Measurements from ENCODE around the gene PSMG4.

PSMG4 gene

DNA sequence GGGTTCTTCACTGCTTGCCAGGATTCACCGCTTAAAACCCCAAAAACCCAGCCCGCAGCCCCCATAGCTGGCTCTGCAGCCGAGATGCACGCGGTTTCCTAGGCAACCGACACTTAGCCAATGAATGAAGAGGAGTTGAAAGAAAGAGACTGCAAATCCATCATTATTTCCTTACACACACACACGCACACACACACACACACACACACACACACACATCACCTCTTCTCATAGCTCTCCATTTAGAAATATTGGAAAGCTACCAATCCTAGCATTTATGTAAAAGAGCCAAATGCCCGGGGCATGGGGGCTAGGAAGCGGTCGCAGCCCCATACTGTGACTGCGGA, 27.9 kb upstream of the PSMG4 start:
- H3K36me3 ChIP-seq (ENCODE audit: control insufficient read depth in 2 of 2, insufficient read depth in 2 of 2, low read length in 2 of 2): no peaks in the 10 kb centered on the region
- peak overlapping the region in 1 of 2 donors; percentile 48 for H3K27ac ChIP-seq (ENCODE audit: low read depth in 2 of 2, low read length in 2 of 2)
- H3K9me3 ChIP-seq (ENCODE audit: control insufficient read depth in 2 of 2, low read length in 2 of 2): no peaks in the 10 kb centered on the region
- peaks cover 32 to 33% of the 10 kb centered on the region in 2 donors for H3K4me1 ChIP-seq (ENCODE audit: control insufficient read depth in 2 of 2, insufficient read depth in 2 of 2, low read length in 2 of 2)
- peak overlapping the region in 1 of 2 donors; percentile 50 for H3K9ac ChIP-seq (ENCODE audit: low read depth in 1 of 2, low read length in 2 of 2)
- peak overlapping the region; percentile 59 to 79 for H3K4me3 ChIP-seq (ENCODE audit: low read length in 2 of 2)
- H3K27me3 ChIP-seq (ENCODE audit: control insufficient read depth in 2 of 2, insufficient read depth in 2 of 2, low read length in 2 of 2): peaks cover 68 to 76% of the 10 kb centered on the region in 2 donors

DNA sequence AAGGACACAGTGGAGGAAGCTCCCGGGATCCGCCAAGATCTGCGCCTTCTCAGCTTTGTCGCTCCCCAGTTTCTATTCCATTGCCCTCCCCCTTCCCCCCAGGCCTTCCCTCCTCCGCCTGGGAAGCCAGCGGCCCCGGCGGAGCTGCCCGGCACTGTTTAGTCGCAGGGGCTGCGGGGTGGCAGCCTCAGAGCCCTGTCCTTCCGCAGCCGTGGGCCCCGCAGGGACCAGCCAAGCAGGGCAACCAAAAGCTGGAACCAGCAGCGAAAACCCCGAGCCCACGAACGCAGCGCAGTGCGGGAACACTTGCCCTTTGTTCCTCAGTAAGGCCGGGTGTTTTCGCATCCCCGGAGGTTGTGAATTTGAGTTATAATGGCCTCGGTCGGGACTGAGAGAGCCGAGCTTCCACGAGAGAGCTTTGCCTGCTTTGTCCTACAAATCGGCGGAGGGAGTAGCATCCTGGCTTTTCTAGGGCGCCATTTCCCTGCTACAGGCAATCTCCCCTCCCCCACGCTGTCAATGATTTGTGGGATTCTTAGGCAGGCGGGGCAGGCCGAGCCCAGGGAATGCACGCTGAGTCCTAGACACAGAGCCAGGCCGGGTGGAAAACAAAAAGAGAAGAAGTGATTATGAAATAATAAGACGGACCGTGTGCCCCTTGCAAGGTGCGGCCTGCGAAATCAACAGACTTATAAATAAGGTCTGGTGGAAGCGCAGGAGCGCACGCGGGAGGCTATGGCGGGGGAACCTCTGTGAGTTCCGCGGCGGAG, 27.3 kb upstream of the PSMG4 start:
- Histone ChIP-seq H3K4me1 (ENCODE audit: control insufficient read depth in 2 of 2, insufficient read depth in 2 of 2, low read length in 2 of 2) (peaks cover 32 to 33% of the 10 kb centered on the region in 2 donors), H3K27me3 (ENCODE audit: control insufficient read depth in 2 of 2, insufficient read depth in 2 of 2, low read length in 2 of 2) (peaks cover 63 to 75% of the 10 kb centered on the region in 2 donors), H3K27ac (ENCODE audit: low read depth in 2 of 2, low read length in 2 of 2) (peak overlapping the region; percentile 39 to 48), H3K36me3 (ENCODE audit: control insufficient read depth in 2 of 2, insufficient read depth in 2 of 2, low read length in 2 of 2) (no peaks in the 10 kb centered on the region), H3K9ac (ENCODE audit: low read depth in 1 of 2, low read length in 2 of 2) (peak overlapping the region; percentile 41 to 50), H3K9me3 (ENCODE audit: control insufficient read depth in 2 of 2, low read length in 2 of 2) (no peaks in the 10 kb centered on the region), H3K4me3 (ENCODE audit: low read length in 2 of 2) (peak overlapping the region; percentile 59 to 79)

DNA sequence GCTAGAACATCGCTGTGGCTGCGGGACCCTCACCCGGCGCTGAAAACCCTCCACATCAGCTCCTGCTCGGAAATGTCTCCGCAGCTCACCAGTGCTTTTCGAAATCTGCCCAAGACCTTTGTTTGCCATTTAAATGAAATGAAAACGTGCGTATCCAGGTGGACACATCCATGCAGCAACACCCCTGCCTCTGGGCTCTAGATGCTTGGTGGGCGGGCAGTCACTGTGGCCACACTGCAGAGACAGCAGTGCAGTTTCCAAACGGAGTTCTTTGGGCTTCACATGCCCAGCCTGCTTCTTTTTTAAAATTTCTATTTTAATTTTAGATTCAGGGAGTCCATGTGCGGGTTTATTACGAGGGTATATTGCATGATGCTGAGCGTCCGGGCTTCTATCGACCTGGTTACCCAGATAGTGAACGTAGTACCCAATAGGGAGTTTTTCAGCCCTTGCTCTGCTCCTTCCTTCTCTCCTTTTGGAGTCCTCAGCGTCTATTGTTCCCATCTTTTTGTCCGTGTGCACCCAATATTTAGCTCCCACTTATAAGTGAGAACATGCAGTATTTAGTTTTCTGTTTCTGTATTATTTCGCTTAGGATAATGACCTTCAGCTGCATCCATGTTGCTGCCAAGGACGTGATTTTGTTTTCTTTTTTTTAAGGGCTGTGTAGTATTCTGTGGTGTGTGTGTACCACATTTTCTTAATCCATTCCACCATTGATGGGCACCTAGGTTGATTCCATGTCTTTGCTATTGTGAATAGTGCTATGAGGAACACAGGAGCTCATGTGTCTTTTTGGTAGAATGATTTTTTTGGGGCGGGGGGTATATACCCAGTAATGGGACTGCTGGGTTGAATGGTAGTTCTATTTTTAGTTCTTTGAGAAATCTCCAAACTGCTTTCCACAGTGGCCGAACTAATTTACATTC, 26.5 kb upstream of the PSMG4 start:
- no peak overlapping the region for H3K27ac ChIP-seq (ENCODE audit: low read depth in 2 of 2, low read length in 2 of 2)

DNA sequence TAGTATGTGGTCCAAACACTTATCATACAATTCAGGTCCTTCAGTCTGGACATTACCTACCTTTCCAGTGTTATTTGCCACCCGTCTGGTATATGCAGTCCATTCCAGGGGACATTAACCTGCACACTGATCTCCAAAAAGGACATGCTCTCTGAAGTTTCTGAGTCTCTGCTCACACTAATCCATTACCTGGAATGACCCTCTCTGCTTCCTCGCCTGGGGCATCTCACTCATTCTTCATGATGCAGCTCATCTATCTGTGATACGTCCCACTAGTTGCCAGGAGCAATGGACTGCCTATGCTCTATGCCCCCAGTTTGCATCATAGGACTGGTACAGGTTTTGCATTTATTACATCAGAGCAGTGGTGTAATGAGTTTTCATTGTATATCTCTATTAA, 25.4 kb upstream of the PSMG4 start:
- Histone ChIP-seq H3K27ac (ENCODE audit: low read depth in 2 of 2, low read length in 2 of 2) (no peak overlapping the region), H3K27me3 (ENCODE audit: control insufficient read depth in 2 of 2, insufficient read depth in 2 of 2, low read length in 2 of 2) (peaks cover 47 to 59% of the 10 kb centered on the region in 2 donors)

More for the DNA sequence above, 26.5 kb upstream of the PSMG4 start:
- Histone ChIP-seq H3K9me3 (ENCODE audit: control insufficient read depth in 2 of 2, low read length in 2 of 2) (no peaks in the 10 kb centered on the region), H3K27me3 (ENCODE audit: control insufficient read depth in 2 of 2, insufficient read depth in 2 of 2, low read length in 2 of 2) (peaks cover 54 to 67% of the 10 kb centered on the region in 2 donors), H3K4me1 (ENCODE audit: control insufficient read depth in 2 of 2, insufficient read depth in 2 of 2, low read length in 2 of 2) (peaks cover 26% of the 10 kb centered on the region in 2 donors), H3K4me3 (ENCODE audit: low read length in 2 of 2) (peak overlapping the region; percentile 59 to 79), H3K9ac (ENCODE audit: low read depth in 1 of 2, low read length in 2 of 2) (peak overlapping the region in 1 of 2 donors; percentile 50), H3K36me3 (ENCODE audit: control insufficient read depth in 2 of 2, insufficient read depth in 2 of 2, low read length in 2 of 2) (no peaks in the 10 kb centered on the region)

DNA sequence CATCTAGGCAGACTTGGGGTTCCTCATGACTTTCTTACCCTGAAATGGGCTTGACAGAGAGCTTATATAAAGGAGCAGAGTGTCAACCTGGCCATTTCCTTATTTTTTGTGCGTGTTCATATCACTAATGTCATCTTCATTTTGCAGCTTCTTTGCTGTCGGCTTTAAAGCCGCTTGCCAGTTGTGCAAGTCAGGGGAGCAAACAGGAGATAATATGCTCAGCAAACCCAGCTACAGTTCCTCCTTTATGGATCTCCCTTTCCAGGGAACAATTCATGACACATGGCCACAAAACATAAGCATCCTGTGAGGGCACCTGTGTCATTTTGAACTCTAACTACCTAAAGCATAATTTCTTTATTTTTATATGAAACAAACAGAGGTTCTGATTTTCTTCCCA, 24.8 kb upstream of the PSMG4 start:
- H3K27me3 ChIP-seq (ENCODE audit: control insufficient read depth in 2 of 2, insufficient read depth in 2 of 2, low read length in 2 of 2): peaks cover 43 to 55% of the 10 kb centered on the region in 2 donors
- no peaks in the 10 kb centered on the region for H3K9me3 ChIP-seq (ENCODE audit: control insufficient read depth in 2 of 2, low read length in 2 of 2)
- H3K4me1 ChIP-seq (ENCODE audit: control insufficient read depth in 2 of 2, insufficient read depth in 2 of 2, low read length in 2 of 2): peaks cover 15 to 17% of the 10 kb centered on the region in 2 donors
- no peak overlapping the region for H3K4me3 ChIP-seq (ENCODE audit: low read length in 2 of 2)
- no peaks in the 10 kb centered on the region for H3K36me3 ChIP-seq (ENCODE audit: control insufficient read depth in 2 of 2, insufficient read depth in 2 of 2, low read length in 2 of 2)
- no peak overlapping the region for H3K27ac ChIP-seq (ENCODE audit: low read depth in 2 of 2, low read length in 2 of 2)
- no peak overlapping the region for H3K9ac ChIP-seq (ENCODE audit: low read depth in 1 of 2, low read length in 2 of 2)

More for the DNA sequence above, 25.4 kb upstream of the PSMG4 start:
- no peak overlapping the region for H3K4me3 ChIP-seq (ENCODE audit: low read length in 2 of 2)
- no peaks in the 10 kb centered on the region for H3K9me3 ChIP-seq (ENCODE audit: control insufficient read depth in 2 of 2, low read length in 2 of 2)
- no peak overlapping the region for H3K9ac ChIP-seq (ENCODE audit: low read depth in 1 of 2, low read length in 2 of 2)
- H3K36me3 ChIP-seq (ENCODE audit: control insufficient read depth in 2 of 2, insufficient read depth in 2 of 2, low read length in 2 of 2): no peaks in the 10 kb centered on the region
- peaks cover 18 to 21% of the 10 kb centered on the region in 2 donors for H3K4me1 ChIP-seq (ENCODE audit: control insufficient read depth in 2 of 2, insufficient read depth in 2 of 2, low read length in 2 of 2)

DNA sequence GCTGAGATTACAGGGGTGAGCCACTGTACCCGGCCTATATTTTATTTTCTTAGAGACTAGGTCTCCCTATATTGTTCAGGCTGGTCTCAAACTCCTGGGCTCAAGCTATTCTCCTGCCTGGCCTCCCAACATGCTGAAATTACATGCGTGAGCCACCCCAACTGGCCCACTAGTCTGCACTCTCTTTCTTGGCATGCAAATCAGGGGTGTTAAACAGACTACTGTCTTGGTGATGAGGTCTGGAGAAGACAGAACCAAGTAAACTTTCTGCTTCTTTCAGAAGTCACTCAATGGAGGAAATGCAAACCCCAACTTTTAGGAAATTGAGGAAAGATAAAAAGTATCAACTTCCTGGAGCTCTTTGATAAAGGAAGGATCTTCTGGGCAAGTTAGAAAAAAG, 23.3 kb upstream of the PSMG4 start:
- Histone ChIP-seq H3K27me3 (ENCODE audit: control insufficient read depth in 2 of 2, insufficient read depth in 2 of 2, low read length in 2 of 2) (peaks cover 35 to 39% of the 10 kb centered on the region in 2 donors), H3K36me3 (ENCODE audit: control insufficient read depth in 2 of 2, insufficient read depth in 2 of 2, low read length in 2 of 2) (no peaks in the 10 kb centered on the region)

DNA sequence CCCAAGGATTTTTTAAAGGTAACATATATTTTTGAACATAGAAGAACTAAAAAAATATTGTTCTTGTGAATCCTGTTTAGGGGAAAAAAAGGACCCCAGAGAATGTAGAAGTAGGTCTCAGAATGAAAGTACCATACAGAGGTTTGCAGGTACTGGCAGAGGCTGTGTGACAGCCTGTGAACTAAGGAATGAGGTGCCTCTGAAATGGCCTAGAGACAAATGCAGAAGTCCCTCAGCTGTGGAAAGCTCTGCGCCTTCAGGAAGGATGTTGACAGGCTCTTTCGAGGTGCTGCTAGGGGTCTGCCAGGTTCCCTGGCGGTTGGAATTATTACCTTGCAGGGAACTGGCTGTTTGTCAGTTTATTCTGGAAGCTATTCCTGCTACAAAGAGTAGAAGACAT, 22.7 kb upstream of the PSMG4 start:
- Histone ChIP-seq H3K9ac (ENCODE audit: low read depth in 1 of 2, low read length in 2 of 2) (no peak overlapping the region), H3K4me1 (ENCODE audit: control insufficient read depth in 2 of 2, insufficient read depth in 2 of 2, low read length in 2 of 2) (peaks cover 8 to 11% of the 10 kb centered on the region in 2 donors), H3K4me3 (ENCODE audit: low read length in 2 of 2) (no peak overlapping the region), H3K9me3 (ENCODE audit: control insufficient read depth in 2 of 2, low read length in 2 of 2) (no peaks in the 10 kb centered on the region), H3K27me3 (ENCODE audit: control insufficient read depth in 2 of 2, insufficient read depth in 2 of 2, low read length in 2 of 2) (peaks cover 30 to 34% of the 10 kb centered on the region in 2 donors), H3K27ac (ENCODE audit: low read depth in 2 of 2, low read length in 2 of 2) (no peak overlapping the region), H3K36me3 (ENCODE audit: control insufficient read depth in 2 of 2, insufficient read depth in 2 of 2, low read length in 2 of 2) (no peaks in the 10 kb centered on the region)

More for the DNA sequence above, 23.3 kb upstream of the PSMG4 start:
- Histone ChIP-seq H3K9ac (ENCODE audit: low read depth in 1 of 2, low read length in 2 of 2) (no peak overlapping the region), H3K4me1 (ENCODE audit: control insufficient read depth in 2 of 2, insufficient read depth in 2 of 2, low read length in 2 of 2) (peaks cover 8 to 14% of the 10 kb centered on the region in 2 donors), H3K27ac (ENCODE audit: low read depth in 2 of 2, low read length in 2 of 2) (no peak overlapping the region), H3K4me3 (ENCODE audit: low read length in 2 of 2) (no peak overlapping the region), H3K9me3 (ENCODE audit: control insufficient read depth in 2 of 2, low read length in 2 of 2) (no peaks in the 10 kb centered on the region)

DNA sequence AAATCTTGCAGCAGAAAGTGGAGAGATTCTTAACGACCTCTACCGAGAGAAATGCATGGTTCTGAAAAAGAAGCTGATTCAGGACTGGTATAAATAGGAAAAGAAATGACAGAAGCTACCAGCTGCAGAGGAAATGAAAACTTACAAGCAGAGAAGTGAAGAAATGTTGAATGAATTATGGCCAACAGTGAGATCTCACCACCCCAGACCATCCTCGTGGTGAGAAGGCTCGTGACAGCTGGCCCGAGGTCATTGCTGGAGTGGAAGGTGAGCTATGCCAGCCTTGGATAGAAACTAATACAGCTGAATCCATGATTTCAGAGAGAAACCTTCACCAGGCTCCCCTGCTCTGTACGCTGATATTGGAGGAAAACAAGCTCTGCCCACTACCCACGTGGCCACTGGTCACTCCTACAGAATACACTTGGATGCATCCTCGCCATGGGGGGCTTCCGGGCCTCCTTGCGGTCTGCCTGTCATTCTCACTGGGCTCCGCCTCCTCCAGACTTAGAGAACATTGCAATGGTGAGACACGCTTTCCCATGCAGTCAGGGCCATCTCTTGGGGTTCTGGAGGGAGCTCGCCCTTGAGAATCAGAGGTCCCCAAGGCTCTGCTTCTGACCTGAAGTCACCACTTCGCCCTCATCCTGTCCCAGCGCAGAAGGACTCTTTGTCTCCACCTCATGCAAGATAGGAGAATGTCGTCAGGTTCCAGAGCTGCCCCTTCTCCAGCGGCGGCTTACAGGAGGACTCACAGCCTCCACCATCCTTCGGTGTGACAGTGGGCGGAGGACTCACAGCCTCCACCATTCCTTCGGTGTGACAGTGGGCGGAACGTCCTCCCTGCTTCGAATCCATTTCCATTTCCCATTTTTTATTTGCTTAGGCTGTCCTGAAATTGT, 20.7 kb upstream of the PSMG4 start:
- H3K9me3 ChIP-seq (ENCODE audit: control insufficient read depth in 2 of 2, low read length in 2 of 2): no peaks in the 10 kb centered on the region
- H3K27me3 ChIP-seq (ENCODE audit: control insufficient read depth in 2 of 2, insufficient read depth in 2 of 2, low read length in 2 of 2): peaks cover 12 to 15% of the 10 kb centered on the region in 2 donors
- no peaks in the 10 kb centered on the region for H3K36me3 ChIP-seq (ENCODE audit: control insufficient read depth in 2 of 2, insufficient read depth in 2 of 2, low read length in 2 of 2)
- no peak overlapping the region for H3K27ac ChIP-seq (ENCODE audit: low read depth in 2 of 2, low read length in 2 of 2)
- H3K4me3 ChIP-seq (ENCODE audit: low read length in 2 of 2): no peak overlapping the region
- H3K9ac ChIP-seq (ENCODE audit: low read depth in 1 of 2, low read length in 2 of 2): no peak overlapping the region
- no peaks in the 10 kb centered on the region for H3K4me1 ChIP-seq (ENCODE audit: control insufficient read depth in 2 of 2, insufficient read depth in 2 of 2, low read length in 2 of 2)

DNA sequence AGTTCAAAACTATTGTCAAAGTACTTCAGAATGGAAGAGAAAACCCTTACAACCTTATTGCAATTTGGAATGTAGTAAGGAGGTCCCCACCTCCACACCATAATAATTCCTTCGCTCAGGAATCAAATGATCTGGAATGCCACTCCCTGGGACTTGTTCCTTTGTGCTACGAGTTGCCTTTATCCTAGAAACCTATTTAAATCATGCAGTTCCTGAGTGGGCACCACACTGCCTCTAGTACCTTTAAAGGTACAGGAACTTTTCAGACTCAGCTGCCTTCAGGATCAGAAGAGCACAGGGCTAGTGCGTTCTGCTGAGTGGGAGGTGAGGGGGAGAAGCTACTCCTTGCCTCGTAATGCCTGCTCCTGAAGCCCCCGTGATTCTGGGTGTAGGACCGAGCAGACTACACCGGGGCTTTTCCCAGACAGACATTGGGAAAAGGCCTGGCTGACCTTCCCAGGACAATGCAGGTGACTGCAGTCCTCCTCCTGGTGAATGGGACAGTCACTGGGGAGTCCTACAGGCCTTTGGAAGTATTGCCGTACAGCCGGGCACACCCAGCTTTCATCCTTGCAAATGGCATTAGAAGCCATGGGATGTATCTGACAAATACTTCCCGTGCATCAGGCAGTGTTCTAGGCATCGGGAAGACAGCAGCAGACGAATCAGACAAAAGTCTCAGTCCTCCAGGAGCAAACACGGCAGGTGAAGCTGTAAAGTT, 19.5 kb upstream of the PSMG4 start:
- H3K9ac ChIP-seq (ENCODE audit: low read depth in 1 of 2, low read length in 2 of 2): no peak overlapping the region
- no peaks in the 10 kb centered on the region for H3K9me3 ChIP-seq (ENCODE audit: control insufficient read depth in 2 of 2, low read length in 2 of 2)
- peaks cover 3 to 10% of the 10 kb centered on the region in 2 donors for H3K27me3 ChIP-seq (ENCODE audit: control insufficient read depth in 2 of 2, insufficient read depth in 2 of 2, low read length in 2 of 2)
- H3K27ac ChIP-seq (ENCODE audit: low read depth in 2 of 2, low read length in 2 of 2): no peak overlapping the region
- no peaks in the 10 kb centered on the region for H3K36me3 ChIP-seq (ENCODE audit: control insufficient read depth in 2 of 2, insufficient read depth in 2 of 2, low read length in 2 of 2)
- H3K4me3 ChIP-seq (ENCODE audit: low read length in 2 of 2): no peak overlapping the region
- no peaks in the 10 kb centered on the region for H3K4me1 ChIP-seq (ENCODE audit: control insufficient read depth in 2 of 2, insufficient read depth in 2 of 2, low read length in 2 of 2)
